HG02943 (cell line): ENCODE measurements around the gene ATXN3.

Source experiments
- ATAC-seq: cut with Tn5 transposase; IDR thresholded peaks from one replicate; pipeline ENCODE4 v1.9.1; 2021; ENCODE audit warnings: mild to moderate bottlenecking, low read depth, moderate library complexity; ENCODE audit not compliant: unreplicated experiment

ATXN3 gene

DNA sequence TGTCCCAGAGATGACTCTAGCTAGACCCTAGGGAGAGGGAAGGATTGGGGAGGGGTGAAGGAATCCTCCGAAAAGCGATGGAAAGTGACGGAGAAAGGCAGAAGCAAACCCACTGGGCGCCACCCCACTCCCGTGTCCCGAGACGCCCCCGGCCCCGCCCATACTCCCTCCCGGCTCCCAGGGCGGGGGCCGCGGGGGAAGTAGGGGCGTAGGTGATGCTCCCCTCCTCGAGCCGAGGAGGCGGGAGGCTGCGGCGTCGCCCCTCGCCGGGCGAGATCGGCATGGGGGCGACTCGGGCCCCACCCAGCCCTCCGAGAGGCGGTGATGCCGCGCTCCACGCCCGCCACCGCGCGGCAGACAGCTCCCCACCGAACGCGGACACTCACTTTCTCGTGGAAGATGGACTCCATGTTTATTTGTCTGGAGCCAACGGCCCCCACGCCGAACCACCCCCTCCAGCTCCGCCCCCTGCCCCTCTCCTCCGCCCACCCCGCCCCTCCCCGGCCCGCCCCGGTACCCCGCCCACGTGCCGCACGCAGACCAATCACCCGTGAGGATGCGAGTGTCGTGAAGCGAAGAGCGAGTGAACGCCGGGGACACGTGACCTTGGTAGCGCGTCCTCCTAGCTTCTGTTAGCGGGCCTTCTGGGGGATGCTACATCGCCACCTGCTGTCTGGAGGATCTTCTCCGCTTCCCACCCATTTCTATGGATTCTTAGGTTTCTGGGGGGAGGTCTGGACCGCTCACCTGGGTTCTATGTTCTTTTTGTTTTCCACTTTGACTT, at the start of gene ATXN3:
ATXN3 (minus strand) TSS at position 440 of the 784 bp plus-strand sequence; CDS start at position 410, 30 bp downstream.
- ATAC-seq, result peak; percentile 80

DNA sequence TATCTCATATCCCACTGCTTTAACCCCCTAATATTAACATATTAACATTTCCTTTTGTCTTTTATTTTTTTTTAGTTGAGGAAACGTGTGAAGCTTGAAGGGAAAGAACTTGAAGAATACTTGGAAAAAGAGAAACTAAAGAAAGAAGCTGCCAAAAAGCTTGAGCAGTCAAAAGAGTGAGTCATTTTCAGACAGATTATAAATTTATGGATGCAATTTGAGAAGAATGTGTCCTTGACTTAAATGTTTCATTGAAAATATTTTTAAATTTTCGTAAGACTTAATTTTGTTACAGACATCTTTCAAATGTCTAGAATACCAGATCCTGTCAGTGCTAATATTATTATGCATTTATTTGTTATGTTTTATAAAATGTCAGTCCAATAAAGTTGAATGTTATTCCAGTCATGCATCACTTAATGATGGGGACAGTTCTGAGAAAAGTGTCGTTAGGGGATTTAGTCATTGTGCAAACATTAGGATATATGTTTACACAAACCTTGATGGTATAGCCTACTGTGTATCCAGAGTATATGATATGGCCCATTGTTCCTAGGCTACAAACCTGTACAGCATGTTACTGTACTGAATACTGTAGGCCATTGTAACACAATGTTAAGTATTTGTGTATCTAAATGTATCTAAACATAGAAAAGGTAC, 48.0 kb upstream of the ATXN3 start:
- ATAC-seq, result no peak

DNA sequence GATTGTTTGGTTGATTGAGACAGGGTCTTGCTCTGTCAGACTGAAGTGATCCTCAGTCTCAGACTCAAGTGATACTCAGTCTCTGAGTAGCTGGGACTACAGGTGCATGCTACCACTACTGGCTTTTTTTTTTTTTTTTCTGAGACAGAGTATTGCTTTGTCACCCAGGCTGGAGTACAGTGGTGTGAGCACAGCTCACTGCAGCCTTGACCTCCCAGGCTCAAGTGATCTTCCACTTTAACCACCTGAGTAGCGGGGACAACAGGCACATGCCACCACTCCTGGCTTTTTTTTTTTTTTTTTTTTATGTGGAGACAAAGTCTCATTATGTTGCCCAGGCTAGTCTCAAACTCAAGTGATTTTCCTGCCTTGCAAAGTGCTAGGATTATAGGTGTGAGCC, 47.2 kb upstream of the ATXN3 start:
- ATAC-seq, result no peak

DNA sequence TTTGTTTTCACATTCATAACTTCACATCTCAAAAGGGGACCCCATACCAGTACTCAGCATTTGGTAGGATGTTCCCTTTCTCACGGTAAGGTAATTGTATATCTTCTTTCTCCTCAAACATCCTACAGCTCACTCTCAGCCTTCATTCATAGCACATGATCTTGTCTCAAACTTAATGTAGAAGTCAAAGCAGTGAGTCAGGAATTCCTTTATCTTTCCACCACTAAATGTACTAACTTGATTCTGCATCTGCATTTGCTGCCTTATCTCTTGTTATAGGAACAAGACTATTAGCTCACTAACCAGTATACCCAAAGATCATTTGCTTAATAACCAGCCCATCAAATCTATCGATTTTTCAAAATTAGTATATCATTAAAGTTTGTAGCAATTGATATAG, 38.3 kb upstream of the ATXN3 start:
- ATAC-seq, result no peak

DNA sequence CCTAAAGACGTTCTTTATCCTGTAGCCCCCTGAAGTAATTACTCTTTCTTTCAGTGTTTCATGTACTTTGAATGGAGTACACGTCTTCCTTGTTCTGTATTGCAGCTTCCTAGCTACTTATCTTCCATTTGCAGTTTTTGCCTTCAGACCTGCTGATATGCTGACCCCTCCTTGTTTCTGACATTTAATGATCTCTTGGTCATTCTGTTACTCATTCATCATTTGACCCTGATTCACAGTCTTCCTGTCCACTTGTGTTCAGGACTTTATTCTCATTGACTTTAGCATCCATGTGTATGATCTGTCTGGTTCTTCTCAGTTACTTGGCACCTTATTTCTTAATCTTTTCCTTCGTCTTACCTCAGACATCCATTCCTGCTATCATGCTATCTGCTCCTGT, 37.6 kb upstream of the ATXN3 start:
- no peak for ATAC-seq

DNA sequence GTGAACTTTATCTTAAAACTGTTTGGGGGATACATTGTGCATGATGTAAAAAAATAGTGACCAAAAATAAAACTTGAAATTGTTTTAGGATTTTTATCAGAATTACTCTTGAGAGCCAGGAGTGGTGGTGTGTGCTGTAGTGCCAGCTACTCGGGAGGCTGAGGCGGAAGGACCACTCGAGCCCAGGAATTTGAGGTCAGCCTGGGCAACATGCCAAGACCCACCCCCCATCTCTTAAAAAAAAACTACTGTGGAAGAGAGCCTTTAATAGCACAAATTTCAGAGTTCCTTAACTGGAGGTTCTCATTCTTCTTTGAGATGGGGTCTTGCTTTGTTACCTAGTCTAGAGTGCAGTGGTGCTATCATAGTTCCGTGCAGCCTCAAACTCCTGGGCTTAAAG, 36.9 kb upstream of the ATXN3 start:
- ATAC-seq, result no peak

DNA sequence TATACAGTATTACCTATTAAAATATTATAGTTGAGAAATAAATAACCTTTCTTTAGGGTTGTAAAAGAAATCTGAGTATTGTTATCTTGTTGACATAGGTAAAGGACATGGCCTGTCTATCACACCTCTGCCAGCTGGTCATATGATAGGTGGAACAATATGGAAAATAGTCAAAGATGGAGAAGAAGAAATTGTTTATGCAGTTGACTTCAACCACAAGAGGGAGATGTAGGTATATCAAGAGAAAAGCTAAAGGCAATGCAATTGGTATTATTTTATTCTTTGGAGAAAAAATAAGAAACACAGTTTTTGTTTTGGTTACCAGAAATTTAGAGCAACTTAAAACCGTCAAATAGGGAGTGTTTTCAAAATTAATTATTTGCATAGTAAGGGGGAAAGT, 28.9 kb upstream of the ATXN3 start:
- ATAC-seq, result no peak

DNA sequence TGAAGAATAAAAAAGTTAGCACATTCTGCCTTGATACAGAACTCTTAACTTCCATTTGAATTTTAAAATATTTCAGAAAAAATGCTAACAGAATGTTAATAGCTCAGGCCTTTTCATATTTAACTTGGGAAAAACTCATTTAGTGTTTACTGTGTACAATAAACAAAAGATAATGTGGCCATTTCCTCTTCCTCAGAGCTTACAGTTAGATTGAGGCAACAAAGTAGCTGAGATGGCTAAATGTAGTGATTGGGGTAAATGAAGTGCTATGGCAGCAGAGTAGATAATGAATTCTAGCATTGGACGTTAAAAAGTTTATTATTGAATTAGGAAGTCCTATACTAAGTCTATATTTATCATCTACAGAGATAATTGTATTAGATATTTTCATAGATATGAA, 28.1 kb upstream of the ATXN3 start:
- ATAC-seq, result no peak

DNA sequence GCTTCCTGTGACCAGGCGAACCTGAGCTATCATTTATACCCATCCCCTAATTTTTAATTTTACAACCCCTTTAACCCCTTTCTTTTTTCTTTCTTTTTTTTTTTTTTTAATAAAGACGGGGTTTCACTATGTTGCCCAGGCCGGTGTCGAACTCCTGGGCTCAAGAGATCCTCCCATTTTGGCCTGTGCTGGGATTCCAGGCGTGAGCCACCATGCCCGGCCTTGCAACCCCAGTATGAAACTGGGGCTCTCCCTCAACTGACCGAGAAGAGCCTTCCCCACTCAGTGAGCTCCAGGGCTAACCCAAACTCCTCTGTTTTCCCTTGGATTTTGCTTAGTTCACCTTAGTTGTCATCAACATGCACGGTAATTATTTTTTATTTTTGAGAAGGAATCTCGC, 16.4 kb upstream of the ATXN3 start:
- no peak for ATAC-seq

DNA sequence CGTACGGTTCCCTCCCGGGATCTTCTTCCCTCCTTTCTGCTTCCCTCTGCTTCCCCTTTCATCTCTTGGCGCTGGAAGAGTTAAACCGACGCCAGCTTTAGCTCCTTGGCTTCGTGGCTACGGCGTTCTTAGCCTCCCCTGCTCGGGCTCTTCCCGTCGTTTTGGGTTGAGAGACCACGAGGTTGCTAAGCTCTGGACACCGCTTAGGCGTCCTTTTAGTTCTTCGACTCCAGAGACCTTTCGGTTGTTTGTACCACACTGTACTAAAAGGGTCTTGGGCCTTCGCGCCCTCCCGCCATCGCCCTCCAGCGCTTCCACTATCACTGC, 15.9 kb upstream of the ATXN3 start:
- ATAC-seq, result no peak

DNA sequence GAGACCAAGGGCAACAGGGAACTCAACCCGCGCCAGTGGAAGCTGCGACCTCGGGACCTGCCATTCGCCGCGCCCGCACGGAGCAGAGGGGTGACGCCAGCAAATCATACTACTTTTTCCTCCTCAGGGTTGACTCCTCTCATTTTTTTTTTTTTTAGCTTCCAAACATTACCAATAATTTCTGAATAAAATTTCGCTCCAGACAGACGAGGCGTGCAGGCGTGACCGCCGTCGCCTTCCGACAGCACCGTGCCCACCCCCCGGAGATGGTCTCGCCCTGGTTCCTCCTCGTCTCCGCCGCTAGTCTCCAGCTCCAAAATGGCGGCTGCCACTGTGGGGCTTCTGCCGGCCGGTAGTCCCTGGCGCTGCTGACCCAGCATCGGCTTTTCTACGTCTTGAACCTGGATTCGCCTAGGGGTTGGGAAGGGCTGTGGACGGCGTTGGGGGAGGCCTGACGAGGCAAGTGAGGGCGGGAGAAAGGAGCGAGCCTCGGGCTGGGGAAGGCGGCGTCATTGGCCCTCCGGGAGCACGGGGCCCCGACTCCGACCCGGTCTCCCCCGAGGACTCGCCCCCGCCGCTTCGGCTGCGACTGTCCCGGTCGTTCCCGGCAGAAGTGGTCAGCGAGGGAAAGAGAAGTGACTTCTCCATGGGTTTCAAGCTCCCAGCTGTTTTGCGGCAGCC, 15.4 kb upstream of the ATXN3 start, which contains the start of the genes CPSF2 and NDUFB1:
CPSF2 (plus strand) TSS at position 300 of the 681 bp plus-strand sequence. CDS start 9,016 bp downstream, outside the sequence.
NDUFB1 (minus strand) TSS at position 37 of the 681 bp plus-strand sequence. CDS start 4,069 bp downstream, outside the sequence.
- ATAC-seq, result peak; percentile 88

DNA sequence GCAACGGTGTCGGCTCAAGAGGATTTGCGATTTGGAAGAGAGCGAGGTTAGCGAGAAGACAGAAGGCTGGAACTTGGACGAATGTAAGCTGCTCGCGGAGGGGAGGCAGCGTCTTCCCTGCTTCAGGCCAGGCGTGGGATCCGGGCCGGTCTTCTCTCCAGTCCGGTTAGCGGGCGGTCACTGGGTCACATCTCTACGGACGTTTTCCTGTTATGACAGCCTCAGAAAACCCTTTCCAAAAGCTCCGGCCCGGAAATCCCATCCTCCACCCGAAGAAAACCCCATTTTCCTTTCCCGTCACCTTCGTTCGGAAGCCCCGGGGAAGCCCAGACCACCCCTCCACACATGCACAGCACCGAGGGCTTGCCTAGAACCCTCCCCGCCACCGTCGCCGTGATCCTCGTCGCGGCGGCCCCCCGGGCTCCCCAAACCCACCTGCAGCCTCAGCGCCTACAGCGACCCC, 14.9 kb upstream of the ATXN3 start:
- peak; percentile 15 for ATAC-seq

DNA sequence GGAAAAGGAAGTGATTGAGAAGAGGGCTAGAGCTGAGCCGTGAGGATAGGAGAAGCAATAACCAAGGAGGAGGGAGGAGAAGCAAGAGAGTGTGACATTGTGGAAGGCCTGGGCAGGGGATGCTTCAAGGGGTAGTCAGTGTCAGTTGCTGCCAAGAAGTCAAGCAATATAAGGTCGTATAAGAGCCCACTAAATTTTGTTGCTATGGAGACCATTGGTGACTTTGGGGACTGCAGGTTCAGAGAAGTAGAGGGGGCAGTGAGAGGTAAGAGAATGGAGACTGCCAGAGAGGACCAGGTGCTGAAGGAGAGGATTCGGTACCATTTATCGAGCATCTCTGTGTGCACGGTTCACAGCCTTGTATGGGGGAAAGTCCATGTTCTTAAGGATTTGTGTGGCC, 3.1 kb upstream of the ATXN3 start:
- ATAC-seq, result no peak

DNA sequence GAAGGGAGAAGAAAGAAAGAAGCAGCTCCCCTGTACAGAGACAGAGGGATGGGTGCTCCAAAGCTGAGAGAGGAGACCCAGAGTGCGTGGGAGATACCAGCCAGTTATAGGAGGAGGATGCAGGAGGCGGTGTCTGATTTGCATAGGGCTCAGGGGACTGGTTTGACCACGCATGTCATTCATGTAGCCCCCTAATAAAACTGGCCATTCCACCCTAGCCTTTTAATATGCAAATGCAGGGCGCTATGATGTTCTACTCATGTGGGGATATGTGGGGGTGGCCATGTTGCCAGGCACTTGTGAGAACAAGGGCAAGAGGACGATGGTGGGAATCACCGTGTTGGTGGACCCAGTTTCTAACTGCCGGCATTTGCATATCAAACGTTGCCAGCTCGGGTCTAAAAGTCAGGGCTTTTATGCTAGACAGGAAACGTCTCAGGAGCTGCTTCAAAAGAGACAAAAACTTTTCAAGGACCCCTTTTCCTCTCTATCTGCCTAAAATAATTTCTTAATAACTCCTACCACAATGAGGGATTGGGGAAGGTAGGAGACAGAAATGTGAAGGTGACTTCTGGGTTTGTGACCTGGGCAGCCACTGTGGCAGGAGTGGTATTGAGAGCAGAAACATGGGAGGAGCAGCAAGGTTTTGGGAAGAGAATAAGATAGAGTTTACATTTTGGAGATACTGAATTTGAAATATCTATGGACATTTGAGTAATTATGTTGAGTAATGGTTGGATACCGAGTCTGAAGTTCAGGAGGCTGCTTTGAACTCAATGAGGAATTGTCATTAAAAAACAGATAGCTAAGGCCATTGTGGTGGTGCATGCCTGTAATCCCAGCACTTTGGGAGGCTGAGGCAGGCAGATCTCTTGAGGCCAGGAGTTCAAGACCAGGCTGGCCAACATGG, 2.2 kb upstream of the ATXN3 start:
- ATAC-seq, result no peak

DNA sequence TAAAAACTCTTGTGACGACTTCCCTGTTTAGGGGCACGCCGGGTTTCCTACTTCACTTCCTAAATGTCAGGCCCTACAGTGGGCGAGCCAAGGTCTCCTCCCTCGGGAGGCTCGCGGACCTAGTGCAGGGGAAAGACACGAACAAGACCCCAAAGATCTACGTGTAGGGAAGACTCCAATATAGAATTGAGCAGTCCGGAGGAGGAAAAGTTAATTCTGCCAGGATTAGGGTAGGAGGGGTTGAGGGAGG, 564 bp downstream of the ATXN3 start:
- peak; percentile 12 for ATAC-seq

DNA sequence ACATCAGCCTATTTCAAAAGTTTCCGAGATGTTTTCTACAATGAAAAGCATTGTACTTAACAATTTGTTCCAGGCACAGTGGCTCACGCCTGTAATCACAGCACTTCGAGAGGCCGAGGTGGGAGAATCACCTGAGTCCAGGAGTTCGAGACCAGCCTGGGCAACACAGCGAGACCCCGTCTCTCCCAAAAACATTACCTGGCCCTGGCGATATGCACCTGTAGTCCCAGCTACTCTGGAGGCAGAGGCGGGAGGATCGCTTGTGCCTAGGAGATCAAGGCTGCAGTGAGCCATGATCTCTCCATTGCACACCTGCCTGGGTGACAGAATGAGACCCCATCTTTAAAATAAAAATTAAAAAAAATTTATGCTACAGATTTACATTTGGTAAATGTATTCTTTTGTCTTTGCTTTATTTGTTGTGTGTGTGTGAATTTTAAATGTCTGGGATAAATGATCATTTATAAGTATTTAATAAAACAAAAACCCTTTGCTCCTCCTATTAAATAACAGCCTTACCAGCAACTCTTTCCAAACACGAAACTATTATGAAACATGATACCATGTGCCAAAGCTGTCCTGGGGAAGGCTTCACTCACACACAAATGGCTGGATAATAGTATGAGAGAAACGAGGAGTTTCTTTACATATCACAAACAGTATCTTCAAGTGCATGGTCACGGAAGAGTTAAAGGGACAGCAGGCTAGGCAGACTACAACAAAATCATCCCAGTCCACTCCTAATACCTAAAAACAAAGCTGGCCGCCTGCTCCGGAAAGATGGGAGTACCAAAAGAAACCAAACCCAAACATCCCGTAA, 1.1 kb downstream of the ATXN3 start:
- no peak for ATAC-seq

DNA sequence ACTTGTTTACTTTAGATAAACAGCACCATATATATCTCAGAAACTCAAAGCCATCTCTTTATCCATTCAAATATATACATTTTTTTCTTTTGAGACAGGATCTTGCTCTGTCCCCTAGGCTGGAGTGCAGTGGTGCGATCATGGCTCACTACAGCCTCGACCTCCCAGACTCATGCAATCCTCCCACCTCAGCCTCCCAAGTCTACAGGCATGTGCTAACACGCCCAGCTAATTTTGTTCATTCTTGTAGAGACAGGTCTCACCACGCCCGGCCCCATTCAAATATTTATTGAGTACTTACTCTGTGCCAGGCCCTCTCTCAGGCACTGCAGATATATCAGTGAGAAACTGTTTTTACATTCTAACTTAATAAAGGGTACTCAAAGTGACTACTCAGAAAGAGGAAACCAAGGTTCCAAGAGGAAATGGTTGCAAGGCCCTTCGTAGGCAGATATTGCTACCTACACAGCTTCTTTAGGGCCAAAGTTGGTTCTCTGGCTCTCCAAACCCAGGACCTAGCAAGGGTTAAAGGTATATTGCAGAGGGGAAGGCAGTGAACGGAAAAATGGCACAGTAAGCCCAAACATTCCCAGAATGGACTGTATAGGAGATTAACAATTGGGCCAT, 2.9 kb downstream of the ATXN3 start:
- no peak for ATAC-seq

DNA sequence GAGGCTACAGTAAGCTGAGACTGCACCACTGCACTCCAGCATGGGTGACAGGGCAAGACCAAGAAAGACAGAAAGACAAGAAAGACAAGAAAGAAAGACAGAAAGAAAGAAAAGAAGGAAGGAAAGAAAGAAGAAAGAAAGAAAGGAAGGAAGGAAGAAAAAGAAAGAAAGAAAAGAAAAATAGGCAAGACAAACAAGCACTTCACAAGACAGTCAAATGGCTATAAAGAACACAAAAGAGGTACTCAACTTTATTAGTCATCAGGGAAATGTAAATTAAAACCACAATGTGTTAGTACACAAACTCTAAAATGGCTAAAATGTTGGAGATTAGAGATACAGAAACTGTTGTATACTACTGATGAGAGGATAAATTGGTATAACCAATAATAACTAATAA, 6.6 kb downstream of the ATXN3 start:
- ATAC-seq, result no peak

DNA sequence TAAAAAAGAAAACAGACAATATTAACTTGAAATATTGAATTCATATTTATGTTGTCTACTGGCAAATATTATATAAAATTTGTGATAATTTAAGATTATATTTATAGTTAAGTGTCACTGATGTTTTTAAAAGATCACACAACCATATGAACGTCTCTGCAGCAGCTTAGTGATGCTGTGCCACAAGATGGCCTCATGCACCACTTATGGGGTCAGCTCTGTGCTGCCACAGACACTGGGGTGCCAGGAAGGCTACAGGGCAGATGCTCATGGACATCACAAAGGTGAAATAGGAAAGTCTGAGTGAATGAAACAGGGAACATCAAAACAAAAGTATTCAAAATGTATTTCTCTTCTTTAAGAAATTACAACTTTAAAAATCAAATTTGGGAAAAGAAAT, 13.1 kb downstream of the ATXN3 start:
- no peak for ATAC-seq
